ACHN (cell line): ENCODE results near the gene ZNF556.

Experiments used
- DNase-seq: peaks from one replicate; pipeline ENCODE4 v3.0.0-alpha.2; 2015
- in situ Hi-C: cut with HindIII; loops from 2 replicates; pipeline ENCODE4 v1.10.0; 2017; ENCODE audit warnings: low sequenced_read_pairs, low pct_ligation_motif_present, low pct_unique_long_range_greater_than_20kb

The ZNF556 gene

DNA sequence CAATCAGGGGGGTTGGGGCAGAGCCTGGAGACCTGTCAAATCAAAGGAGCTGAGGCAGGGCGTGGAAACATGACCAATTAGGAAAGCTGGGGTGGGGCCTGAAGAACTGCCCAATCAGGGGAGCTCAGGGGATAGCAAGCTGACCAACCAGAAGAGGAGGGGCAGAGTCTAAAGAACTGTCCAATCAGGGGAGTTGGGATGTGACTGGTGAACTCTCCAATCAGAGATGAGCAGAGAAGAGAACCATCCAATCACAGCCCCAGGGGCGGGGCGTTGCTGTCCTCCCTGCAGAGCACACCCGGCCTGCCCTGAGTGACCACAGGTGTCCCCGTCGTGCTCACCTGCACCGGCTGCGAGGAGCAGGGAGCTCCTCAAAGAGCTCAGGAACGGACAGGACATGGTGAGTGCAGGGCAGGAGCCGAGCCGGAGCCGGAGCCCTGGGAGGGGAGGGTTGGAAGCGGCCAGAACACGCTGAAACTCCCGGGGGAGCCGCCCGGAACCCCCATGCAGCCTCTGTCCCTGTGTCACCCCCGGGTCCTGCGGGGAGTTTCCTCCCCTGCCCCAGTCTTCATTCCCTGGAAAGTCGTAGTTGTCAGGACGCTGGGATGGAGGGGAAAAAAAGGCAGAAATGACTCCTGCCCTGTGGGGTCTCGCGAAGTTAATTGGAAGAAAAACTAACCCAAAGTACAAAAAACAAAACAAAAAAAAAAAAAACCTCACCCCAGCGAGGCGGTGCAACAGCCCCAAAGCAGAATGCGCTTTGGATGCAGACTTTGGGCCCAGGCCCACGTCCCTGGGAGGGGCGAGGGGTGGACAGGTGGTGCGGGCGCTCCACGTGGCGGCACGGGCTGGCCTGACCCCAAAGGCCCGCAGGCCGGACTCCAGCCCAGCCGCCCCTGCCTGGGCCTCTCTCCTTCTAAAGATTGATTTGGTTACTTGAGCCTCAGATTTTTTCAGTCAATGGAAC lies at the start of gene ZNF556:
ZNF556 (plus strand) TSS at position 311 of the 967 bp plus-strand sequence; CDS start at position 398, 87 bp downstream.
- DNase-seq: no peak
- in situ Hi-C loops: no loop called here

DNA sequence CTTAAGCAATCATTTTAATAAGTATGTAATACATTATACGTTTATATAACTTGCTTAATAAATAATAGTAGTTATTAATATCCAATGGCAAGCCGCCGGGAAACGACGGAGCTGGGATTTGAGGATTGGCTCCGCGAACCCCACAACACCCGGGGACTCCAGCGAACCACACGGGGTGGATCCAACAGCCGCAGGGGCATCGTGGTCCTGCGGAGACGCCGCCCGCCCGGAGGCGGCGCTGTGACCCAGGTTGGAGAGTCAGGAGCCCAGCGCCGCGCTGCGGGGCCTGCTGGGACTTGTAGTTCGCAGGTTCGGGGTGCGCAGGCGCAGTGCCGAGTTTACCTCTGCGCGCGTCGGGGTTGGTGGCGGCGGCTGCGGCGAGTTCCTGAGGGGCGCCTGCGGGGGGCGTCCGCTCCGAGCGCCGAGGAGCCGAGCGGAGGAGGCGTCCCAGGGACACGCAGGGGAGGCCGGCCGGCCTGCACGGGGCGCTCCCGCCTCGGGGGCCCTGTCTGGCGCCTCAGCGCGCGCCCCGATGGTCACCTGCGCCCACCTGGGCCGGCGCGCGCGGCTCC lies 47.5 kb upstream of the ZNF556 start, which contains the start of gene ZNF554:
ZNF554 (plus strand) TSS at position 329 of the 572 bp plus-strand sequence; CDS start at position 533, 204 bp downstream.
- in situ Hi-C loops: no loop called here
- DNase-seq: peak; percentile 92

DNA sequence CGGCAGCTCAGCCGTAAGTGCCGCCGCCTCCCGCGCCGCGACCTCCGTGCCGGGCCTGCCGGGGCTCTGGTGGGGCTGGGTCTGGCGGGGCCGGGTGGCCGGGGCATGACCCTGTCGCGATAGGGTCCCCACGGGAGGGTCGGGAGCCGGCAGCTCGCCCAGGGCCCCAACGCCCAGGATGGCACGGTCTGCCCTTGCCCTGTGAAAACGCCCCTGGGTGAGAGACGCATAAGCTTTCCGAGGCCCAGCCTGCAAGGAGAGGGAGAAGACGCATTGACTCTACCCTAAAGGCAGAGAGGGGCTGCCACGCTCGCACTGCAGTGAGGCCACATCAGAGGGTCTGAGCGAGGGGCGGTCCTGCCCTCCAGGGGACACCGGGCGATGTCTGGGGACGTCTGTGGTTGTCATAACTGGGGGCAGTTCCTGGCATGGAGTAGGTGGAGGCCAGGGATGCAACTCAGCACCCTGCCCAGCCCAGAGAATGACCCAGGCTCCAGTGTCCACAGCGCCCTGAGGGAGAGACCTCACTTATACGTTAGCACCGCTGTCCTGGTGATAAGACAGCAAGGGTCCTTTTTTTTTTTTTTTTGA lies 46.9 kb upstream of the ZNF556 start:
- in situ Hi-C loops: no loop called here
- no peak for DNase-seq

DNA sequence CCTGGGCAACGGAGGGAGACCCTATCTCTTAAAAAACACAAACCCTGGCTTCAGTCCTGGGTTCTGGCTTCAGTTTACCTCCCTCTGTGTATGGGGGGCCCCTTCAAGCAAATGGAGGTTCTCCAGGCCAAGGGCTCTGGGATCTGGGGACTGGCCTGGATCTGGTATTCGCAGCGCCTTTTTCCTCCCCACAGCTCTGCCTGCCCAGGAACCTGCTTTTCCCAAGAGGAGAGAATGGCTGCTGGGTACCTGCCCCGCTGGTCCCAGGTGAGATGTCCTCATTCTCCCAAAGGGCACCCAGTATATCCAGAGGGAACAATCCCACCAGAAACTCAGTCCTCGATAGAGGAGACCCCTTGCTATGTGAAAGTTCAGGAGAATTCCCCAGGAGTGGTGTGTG lies 44.3 kb upstream of the ZNF556 start:
- in situ Hi-C loops: no loop called here
- no peak for DNase-seq

DNA sequence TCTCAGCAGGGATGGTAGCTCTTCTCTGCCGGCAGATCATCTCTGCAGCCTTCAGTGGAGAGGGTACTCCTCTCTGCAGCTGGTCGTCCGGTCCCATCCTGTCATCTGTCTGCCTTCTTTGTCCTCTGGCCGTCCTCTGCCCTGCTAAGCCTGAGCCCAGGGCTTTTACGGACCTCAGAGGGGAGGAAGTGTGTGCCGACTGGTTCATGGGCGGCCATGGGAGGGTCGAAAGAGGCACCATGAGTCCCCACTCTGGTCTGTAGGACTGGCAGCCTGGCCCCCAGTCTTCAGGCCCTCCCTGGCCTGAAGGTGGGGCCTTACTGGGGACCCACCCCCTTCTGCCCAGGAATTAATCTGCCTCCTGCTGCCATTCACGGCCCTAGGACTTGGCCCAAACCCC lies 43.5 kb upstream of the ZNF556 start:
- no peak for DNase-seq
- in situ Hi-C loops: no loop called here

DNA sequence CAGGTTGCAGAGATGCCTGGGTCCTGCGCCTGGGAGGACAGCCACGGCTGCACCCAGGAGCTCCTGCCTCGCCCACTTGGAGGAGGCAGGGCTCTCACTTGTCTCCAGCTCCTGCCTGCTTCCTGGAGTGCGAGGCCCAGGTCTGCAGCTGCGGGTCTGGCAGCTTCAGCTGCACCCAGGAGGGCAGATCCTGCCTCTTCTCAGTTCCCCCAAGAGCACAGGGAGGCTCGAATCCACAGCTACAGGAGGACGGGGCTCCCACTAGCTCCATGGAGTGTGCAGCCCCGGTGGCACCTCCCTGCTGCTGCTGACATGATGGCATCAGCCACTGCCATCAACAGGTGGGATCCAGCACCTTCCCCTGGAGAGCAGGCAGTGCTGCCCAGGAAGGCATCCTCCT lies 43.0 kb upstream of the ZNF556 start:
- in situ Hi-C loops: no loop called here

DNA sequence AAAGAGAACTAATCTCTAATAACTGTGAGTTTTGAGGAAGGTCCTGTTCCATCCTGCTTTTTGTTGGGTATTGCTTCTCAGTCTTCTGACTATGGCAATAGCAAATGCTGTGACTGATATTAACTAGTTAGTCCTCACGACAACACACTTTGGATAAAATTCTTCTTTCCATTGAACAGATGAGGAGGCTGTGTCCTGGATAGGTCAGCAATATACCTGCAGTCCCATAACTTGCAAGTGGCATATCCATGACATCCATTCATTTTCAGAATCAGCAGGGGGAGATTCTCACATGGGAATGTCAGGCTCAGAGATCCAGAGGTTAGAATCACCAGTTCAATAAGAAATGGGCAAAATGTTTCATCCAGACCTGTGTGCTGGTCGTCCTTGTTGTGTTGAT lies 40.1 kb upstream of the ZNF556 start:
- in situ Hi-C loops: no loop called here
- no peak for DNase-seq

More for the DNA sequence above, 43.0 kb upstream of the ZNF556 start:
- no peak for DNase-seq

DNA sequence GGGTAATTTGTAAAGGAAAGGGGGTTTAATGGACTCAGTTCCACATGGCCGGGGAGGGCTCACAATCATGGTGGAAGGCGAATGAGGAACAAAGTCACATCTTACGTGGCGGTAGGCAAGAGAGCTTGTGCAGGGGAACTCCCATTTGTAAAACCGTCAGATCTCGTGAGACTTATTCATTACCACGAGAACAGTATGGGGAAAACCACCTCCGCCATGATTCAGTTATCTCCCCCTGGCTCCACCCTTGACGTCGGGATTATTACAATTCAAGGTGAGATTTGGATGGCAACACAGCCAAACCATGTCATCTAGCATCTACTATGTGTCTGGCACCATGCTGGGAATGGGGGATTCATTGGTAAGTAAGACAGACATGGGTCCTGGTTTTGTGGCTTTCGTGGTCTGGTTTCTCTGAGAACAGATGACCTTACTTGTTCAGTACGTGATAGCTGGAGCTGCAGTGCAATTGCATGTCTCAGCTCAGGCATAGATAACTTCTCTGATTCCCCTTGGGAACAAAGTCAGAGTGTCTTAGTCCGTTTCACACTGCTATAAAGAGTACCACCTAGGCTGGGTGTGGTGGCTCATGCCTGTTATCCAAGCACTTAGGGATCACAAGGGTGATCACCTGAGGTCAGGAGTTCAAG lies 39.2 kb upstream of the ZNF556 start:
- in situ Hi-C loops: no loop called here

DNA sequence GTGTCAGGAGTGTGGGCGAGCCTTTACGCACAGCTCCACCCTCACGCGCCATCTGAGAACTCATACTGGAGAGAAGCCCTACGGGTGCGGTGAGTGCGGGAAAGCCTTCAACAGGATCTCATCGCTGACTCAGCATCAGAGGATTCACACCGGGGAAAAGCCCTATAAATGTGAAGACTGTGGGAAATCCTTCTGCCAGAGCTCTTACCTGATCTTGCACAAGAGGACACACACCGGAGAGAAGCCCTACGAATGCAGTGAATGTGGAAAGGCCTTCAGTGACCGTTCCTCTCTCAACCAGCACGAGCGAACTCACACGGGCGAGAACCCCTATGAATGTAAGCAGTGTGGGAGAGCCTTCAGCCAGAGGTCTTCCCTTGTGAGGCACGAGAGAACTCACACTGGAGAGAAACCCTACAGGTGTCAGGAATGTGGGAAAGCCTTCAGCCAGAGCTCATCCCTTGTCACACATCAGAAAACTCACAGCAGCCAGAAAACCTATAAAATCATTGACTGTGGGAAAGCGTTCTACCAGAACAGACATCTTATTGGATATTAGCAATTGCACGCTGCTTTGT lies 32.8 kb upstream of the ZNF556 start:
- in situ Hi-C loops: no loop called here
- no peak for DNase-seq

More for the DNA sequence above, 39.2 kb upstream of the ZNF556 start:
- DNase-seq: no peak

DNA sequence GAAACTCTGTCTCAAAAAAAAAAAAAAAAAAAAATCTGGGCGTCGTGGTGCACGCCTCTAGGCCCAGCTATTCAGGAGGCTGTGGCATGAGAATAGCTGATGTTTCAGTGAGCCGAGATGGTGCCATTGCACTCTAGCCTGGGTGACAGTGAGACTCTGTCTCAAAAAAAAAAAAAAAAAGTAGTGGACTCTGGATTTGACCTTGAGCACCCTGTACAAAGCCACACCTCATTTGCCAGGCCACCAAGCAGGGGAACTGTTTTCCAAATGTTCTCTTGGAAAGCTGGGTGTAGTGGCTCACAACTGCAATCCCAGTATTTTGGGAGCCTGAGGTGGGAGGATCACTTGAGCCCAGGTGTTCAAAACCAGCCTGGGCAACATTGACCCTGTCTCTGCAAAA lies 29.7 kb upstream of the ZNF556 start:
- in situ Hi-C loops: no loop called here
- DNase-seq: no peak

DNA sequence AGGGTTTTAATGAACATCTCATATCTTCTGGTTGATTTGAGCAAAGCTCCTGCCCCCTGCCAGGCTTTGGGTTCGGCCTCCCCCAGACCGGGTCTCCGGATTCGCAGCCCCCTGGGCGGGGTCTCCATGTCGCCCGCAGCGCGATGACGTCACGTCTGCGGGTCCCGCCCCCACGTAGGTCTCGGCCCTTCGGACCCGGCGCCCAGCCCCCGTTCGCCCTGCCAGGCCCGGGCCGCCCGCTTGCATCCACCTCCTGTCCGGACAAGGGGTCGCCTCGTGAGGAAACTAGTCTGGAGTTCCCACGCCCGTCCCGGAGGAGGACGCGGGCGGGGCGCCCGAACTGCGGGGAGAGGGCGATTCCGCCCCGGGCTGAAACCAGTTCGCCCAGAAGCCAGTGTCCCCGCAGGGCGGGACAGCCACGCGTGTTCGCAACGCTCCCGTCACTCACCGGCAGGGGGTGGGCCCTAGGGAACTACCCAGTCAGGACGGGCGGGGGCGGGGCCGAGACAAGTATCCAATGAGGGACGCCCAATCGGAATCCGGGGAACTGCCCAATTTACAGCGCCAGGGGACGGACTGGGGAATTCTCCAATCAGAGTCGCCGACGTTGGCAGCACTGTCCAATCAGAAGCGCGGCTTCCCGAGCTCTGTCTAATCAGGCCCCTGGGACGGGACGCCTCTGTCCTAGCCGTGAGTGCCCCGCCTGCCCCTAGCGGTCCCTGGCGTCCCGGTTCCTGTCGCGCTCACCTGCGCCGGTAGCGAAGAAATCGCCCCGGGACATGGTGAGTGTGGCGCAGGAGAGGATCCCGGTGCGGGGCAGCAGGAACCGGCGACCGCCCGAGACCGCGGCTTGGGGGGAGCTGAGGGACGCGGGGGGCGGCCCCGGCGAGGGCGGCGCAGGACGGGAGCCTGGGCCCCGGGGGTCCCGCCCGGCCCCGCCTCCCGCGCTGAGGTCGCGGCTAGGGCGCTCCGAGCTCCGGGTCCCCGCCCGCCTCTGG lies 26.0 kb upstream of the ZNF556 start, which contains the start of gene ZNF555:
ZNF555 (plus strand) TSS at position 682 of the 998 bp plus-strand sequence; CDS start at position 780, 98 bp downstream.
- in situ Hi-C loops: no loop called here

DNA sequence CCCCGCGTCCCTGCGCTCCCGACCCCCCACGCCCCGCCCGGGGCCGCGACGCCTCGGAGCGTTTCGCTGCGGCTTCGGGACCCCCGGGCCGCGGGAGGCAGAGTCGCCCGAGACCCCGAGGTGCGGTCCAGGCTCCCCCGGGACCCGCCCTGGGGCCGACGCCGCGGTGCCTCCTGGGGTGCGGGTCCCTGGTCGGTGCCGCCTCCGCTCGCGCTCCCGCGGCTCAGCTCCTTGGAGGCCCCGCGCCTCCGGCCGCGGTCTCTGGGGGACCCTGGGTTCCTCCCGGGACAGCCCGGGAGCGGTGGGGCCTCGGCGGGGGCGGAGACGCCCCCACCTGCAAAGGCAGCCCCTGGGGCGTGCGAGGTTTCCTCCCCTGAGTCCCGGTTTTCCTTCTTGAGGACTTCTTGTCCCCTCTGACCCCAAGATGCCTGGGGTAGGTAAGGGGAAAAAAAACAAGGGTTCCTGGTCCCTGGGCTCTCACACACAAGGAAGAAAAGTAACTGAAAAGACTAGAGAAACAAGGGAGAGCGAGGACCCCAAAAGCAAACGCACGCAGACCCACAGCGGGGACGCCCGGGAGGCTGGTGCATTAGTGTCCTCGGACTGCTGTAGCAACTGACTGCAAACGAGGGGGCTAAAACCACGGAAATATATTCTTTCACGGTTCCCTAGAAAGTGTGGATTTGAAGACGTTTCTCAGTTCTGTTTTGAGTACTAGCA lies 25.1 kb upstream of the ZNF556 start:
- in situ Hi-C loops: no loop called here
- no peak for DNase-seq

More for the DNA sequence above, 26.0 kb upstream of the ZNF556 start, which contains the start of gene ZNF555:
- DNase-seq: peak; percentile 97

DNA sequence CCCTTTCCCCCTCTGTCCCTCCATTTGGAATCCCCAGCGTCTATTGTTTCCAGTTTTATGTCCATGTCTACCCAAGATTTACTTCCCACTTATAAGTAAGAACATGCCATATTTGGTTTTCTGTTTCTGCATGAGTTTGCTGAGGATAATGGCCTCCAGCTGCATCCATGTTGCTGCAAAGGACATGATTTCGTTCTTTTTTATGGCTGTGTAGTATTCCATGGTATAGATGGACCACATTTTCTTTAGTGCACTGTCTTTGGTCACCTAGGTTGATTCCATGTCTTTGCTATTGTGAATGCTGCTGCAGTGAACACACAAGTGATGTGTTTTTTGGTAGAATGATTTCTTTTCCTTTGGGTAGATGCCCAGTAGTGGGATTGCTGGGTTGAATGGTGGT lies 22.0 kb upstream of the ZNF556 start:
- in situ Hi-C loops: no loop called here
- no peak for DNase-seq

DNA sequence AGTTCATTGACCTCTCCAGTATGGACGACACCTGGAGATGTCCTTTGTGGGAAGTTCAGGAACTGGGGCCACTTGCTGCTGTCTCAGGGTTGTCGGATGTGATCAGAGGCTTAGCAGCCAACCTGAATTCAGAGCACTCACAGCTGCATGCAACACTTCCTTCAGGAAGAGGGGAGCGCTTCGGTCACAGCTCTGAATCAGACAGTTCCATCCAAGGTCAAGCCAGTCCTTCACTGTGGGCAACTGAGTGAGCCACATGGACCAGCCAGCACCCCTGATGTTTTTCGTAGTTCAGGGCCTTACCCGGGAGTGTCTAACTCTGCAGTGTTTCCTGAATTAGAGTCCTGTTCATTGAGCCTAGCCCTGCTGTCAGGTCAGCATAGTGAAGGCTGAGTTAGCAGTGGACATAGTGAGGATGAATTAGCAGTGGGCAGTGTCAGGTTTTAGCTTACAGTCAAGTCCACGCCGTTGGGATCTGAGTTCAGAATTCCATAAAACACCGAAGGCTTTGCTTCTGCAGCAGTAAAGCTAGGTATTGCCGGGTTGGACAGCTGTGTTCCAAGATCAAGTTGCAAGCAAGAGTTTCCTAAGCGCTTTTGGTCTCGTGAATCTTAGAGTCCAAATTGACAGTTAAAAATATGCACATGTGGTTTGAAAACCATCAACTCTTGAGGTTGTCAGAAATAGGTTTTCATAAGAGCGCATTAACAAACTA lies 20.8 kb upstream of the ZNF556 start:
- in situ Hi-C loops: no loop called here
- no peak for DNase-seq

DNA sequence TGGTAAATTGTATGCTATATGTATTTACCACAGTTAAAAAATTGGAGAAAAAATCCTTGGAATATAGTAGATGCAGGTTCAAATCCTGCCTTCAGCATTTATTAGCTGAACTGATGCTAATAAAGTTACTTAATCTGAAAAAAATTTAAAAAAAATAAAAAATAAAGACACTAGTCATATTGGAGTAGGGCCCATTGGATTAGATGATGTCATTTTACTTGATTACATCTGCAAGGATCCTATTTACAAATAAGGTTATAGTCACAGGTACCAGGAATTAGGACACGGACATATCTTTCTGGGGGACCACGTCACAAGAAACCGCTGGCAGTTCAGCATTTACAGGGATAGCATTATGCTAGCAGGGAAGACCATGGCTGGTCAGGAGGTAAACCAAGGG lies 19.6 kb upstream of the ZNF556 start:
- in situ Hi-C loops: no loop called here
- DNase-seq: no peak

DNA sequence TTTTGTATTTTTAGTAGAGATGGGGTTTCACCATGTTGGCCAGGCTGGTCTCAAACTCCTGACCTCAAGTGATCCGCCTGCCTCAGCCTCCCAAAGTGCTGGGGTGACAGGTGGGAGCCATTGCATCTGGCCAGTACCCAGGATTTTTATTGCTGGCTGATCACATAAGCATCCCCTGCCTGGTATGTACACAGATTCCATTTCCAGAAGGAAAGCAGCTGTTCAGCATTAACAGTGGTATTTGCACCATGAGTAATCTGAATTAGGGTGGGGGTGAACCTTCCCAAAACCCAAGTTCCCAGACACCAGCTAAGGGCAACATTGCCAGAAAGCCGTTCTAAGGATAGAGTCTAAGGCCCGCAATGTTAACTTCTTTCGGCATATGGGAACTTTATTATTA lies 18.5 kb upstream of the ZNF556 start:
- in situ Hi-C loops: no loop called here
- no peak for DNase-seq
